GM18907 (cell line): ENCODE measurements around the gene TUG1.

Source experiments
- ATAC-seq: cut with Tn5 transposase; IDR thresholded peaks from one replicate; pipeline ENCODE4 v1.9.1; 2021; ENCODE audit warnings: mild to moderate bottlenecking, moderate library complexity; ENCODE audit not compliant: unreplicated experiment

The TUG1 gene

DNA sequence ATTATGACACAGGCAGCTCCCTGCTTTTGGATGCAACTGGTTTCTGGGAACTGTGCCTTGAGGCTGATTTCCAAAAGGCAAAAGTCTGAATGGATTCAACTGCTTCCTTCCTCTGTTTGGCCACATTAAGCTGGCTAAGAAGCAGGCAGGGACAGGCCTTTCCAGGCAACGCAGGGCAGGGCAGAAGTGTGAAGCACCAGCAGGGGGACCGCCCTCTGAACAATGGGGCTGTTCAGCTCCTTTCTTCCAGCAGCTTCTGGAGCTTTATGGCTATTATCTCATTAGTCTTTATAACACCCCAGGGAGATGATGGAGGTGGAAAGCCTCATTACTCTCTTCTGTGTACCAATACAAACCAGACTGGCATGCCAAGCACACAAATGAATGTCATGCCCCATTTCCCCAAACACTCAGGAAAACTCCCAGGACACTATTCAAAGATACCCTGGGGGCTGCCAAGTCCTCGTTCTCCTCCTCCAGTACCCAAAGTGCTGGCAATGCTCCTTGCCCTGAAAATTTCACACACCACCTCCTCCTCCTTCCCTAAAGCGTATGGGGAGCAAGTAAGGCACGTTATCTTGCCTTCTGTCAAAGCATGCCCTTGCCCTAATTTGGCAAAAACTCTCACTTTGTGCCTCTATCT is 21.8 kb upstream of the TUG1 start:
- no peak for ATAC-seq

DNA sequence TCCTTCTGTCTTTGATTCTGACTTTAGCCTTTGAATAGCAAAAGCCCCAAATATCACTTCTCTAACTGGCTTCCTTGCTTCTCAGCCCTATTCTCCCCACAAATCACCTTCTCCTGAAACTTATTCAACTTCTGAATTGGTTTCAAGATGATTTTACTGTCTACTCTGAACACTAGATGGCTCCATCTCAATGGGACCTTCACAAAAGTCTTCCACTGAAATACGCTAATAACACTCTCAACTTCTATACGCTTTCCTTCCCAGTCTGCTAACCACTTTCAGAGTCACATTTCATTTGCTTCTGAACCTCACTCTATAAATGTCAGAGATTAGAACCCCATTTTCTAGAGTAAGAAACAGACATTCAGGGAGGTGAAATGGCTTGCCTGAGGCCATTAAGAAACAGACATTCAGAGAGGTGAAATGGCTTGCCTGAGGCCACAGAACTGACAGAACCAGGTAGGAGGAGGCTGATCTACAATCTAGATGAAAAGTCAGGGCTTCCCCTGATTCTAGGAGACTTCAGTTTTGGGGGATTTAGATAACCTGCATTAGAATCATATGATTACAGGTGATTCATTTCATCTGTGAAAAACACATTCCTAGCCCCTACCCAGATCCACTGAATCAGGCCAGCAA is 21.1 kb upstream of the TUG1 start:
- ATAC-seq = no peak

DNA sequence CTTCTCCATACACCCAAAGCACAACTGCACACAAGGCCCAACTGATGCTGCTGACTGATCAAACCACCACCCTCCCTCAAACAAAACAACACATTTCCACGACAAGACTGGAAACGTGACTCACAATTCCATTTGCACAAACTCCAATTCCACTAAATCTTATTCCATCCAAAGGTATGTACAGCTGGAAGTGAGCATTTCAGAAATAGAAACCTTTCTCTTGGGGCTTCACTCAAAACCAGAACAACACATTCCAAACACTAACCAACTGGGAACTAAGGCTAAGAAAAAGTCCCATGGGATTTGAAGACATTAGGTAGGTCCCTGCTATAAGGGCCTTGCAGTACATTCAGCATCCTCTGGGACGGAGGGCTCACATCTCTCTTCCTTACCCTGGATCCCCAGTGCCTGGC is 20.1 kb upstream of the TUG1 start:
- ATAC-seq = no peak

DNA sequence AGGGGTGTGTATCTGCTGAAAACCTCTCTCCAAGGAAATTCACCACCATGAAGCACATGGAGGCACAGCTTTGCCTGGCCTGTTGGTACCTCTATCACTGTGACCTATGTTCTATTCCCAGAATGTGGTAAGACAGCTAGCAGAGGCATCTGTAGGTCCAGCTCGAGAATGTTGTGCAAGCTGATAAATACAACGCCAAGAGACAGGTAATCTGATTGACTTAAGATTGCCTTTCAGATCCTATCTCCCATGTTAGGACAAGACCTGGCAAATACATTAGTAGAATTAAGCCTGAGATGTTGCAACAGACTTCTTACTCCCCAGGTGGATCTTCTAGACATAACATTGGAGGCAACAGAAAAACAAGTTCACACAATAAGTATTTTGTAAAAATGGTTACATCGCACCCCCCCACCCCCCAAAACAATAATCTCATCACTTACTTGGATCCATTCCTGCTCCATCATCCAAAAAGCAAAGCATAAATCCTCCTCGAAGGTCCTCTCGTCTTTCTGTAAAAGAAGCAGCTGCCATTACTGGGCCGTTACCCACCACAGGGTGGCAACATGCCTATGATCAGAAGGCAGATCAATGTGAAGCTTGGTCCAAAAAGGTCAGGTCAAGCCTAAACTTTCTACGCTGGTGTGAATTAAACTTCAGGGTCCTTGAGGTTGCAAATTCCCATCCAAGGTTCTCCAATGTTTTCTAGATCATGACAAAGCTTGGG is 19.0 kb upstream of the TUG1 start:
- no peak for ATAC-seq

DNA sequence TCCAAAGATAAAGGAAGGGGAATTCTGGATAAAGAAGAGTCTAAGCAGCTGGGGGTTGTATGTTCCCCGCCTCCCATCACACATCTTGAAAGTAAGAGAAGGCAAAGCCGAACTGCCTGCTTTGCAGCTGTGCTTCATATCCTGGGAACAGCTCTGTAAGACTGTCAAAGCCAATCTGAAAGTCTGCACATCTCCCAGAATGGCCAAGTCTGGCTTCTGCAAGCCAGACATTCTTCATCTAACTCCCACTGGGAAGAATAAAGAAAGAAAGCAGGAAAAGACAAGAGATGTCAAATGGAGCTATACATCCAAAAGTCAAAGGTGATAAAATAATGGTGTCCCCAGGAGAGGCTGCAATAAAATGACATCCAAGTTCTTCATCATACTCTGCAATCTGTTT is 15.9 kb upstream of the TUG1 start:
- no peak for ATAC-seq

DNA sequence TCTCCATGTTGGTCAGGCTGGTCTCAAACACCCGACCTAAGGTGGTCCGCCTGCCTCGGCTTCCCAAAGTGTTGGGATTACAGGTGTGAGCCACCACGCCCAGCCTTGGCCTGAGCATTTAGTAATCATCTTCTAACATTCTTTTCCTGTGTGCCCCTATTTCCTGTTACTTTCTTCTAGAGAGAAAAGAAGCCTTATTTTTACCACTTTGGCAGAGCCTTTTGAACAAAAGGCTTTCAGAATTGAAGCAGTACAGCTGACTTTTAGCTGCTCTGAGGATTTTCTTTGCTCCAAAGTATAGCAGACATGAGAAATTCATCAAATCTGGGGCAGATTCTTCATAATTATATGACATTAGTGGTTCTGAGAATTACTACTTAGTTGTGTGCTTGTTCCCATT is 13.9 kb upstream of the TUG1 start:
- no peak for ATAC-seq

DNA sequence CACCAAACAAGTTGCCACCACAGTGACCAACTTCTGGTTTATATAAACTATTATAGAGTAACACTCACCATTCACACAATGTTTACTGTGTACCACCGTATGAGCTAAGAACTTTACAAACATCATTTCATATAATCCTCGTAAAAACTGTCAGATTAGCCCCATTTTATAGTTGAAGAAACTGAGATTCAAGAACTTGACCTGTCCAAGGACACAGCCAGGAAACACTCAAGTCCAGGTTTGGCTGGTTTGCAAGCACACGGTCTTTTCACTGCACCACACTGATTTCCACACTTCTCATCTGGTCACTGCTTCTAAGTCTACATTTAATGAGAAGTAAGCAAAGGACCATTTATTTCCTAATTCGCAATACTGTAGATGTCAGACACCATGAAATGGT is 4.2 kb upstream of the TUG1 start:
- ATAC-seq = no peak

DNA sequence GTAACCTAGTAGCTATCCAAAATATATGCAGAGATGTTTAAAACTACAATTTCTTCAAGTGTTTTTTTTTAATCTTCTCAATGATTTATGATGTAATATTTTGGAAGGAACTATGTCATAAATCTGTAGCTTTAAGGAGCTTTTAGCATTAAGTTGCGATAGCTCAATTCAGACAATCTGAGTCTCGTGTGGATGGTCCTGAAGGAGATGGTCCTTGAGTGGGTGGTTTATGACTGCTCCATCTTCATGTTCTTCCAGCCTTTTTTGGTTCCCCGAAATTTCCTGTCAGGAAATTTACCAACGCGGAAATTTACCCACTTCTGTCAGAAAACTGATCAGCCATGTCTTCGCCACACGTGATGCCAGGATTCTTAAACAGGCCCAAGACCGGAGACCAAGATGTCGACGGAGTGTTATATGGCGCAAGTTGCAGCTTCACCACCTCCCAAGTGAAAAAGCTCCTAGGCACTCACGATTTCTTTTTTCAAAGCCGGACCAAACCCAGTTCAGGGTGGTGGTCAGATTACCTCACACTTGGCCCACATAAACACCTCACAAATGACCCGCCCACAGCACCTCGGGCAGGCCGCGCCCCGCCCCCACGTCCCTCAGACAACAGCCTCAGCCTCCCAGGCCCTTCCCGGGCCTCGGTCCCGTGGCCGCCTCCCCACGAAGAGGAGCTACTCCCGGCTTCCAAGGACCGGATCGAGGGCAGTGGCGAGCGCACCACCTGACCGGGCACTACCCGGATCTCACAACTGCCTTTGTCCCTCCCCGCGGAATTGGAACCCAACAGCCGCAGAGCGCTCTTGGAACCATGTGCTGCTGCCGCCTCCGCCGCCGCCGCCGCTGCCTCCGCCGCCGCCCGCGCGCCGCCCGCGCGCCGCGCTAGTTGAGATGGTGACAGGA is 796 bp upstream of the TUG1 start, which contains the start of gene MORC2:
Gene MORC2, minus strand, starts transcription at position 760 of the 909 bp plus-strand sequence. CDS start 885 bp downstream, outside the sequence.
- peak; percentile 5 for ATAC-seq

DNA sequence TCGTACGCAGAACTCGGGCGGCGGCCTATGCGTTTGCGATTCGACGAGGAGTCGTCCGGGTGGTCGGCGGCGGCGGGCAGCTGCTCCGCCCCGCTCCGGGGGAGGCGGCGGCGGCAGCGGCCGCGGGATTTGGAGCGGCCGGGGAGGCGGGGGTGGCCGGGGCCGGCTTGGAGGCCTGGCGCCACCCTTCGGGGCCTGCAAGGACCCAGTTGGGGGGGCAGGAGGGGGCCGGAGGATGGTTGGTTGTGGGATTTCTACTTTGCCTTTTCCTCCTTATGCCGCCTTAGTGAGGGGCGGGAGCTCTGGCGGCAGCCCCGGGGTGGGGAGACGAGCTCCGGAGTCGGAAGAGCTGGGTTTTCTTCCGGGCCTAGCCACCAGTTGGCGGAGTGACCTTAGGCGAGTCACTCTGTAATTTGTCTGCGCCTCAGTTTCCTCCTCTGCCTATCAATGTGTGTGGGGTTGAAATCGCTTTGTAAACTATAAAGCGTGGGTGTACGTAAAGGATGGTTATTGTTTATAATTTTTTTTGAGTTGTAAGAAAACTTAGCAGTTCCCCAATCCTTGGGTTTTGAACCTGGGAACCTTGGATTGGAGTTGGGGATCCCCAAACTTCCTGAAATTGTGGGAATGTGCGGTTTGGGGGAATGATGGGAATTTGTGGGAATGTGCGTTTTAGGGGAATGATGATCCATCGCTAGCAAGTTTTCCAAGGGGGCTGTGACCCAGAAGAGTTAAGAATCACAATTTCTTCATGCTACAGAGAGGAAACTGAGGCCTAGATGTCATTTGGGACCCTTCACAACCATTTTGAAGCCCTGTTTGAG is 679 bp downstream of the TUG1 start:
- peak; percentile 36 for ATAC-seq

DNA sequence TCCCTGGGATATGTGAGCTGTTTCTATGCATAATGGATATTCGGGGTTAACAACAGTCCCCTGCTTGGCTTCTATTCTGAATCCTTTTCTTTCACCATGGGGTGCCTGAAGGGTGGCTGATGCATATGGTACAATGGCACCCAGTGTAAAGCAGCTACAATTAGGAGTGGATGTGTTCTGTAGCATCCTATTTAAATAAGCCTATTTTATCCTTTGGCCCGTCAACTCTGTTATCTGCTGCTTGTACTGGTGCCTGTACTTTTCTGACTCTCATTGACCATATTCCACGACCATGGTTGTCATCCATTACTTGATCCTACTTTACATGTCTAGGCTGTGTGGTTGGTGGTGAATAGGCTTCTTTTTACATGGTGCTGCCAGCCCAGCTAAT is 1.3 kb downstream of the TUG1 start:
- ATAC-seq = no peak

DNA sequence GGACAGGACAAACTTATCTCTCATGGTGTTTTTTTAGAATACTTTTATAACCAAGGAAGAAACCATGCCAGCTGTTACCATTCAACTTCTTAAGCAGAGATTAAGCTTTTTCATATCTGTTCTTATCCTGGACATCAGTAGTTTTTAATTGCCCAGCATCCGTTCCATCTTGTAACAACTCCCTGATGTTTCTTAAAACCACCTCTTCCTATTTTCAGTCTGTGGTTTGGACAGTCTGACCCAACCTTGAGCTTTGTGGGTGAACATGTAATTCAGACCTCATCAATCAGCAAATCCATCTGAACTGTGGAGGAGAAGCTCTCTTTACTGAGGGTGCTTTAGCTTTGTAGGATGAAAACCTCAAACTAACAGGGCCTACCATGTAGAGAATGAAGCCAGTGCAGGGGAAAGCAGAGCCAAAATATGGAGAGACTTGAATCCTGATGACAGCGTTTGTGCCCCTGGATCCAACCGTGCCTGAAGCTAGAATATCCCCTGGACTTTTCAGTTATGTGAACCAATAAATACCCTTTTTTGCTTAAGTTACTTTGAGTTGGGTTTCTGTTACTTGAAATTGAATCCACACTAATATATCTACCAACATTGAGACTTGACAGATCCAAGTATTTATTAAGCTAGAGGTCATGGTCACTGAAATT is 9.4 kb downstream of the TUG1 start:
- ATAC-seq = no peak

DNA sequence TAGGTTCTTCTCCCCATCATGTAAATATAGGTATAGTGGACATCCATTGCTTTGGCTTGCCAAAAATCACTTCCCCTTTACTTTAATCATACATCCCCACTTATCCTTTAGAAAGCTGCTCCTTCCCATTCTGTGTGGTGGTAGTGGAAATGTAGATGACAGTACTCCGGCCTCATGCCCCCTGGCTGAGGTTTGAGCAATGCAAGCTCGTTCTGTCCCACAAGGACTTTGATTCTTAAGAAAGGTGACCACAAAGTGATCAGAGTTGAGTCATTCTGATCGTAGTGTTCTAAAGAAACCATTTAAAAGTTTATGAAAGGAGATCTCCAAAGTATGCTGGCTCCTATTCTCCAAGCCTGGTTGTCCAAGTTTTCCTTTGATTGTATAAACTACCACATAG is 10.9 kb downstream of the TUG1 start:
- no peak for ATAC-seq

DNA sequence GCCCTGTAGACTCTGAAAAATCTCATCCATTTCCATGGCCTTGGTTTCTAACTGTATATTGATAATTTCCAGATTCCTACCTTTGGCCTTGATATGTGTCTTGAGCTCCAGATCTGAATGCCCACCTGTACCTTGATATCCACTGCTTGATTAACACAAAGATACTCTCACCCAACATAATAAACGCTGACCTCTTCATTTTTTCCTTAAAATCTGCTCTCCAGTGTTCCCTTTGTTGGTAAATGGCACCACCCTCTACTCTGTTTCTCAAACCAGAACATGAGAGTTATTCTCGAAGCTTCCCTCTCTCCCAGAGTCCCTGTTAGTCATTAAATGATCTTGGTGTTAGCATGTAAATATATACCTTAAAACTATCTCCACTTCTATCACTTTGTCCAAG is 13.4 kb downstream of the TUG1 start:
- ATAC-seq = no peak

DNA sequence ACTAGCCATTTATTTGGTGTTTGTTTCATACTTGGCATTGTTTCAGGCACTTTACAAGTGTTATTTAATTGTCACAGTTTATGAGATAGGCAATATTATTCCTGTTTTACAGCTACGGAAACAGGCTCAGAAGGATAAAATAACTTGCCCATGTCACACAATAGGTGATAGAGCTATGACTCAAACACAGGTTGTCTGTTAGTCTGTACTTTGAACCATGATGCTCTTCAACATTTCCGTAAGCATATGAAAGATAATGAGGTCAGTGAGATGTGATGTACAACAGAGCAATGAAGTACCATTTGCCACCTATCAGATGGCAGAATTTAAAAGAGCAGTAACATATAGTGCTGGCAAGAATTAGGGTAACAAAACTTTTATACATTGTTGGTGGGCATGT is 15.3 kb downstream of the TUG1 start:
- no peak for ATAC-seq

DNA sequence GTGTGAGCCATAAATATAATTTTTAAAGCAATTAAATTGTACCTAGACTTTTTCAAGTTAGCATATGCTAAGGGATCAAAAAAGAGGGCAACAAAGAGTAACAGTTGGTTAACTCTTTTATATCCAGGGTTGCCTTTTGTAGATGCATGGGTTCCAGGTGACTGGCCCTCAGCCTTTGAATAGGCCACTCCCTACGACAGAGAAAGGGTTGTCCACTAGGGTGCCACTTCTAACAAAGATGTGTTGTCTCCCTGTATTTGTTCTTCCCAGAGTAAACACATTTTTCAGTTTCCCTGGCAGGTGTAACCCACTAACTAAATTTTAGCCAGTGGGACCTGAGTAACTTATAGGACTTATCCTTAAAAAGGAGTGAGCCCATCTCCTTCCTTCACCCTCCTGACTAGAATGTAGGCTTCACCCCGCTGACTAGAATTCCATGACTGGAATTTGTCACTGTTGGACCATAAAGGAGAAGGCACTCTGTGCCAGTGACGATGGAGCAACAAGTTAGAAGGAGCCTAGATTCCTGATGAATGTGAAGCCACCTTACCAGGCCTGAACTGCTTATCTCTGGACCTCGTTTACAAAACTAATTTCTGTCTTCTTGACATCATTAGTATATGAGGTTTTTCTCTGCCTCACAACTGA is 16.6 kb downstream of the TUG1 start:
- no peak for ATAC-seq

DNA sequence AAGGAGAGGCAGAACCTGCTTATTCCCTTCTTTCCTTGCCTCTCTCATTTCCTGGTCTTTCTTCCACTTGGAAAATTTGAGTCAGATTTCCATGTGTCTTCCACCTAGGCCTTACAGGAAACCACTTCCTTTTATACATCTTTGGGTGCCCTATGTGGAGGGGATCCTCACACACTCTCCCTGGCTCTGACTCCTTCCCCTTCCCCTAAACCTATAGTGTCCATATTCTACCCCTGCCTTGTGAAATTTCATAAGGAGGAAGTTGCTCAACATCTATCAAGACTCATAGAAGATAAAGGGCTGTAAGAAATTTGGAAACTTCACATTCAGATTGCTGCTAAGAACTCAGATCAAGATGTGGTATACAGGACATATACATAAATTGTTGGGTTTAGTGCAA is 20.4 kb downstream of the TUG1 start:
- ATAC-seq = no peak

DNA sequence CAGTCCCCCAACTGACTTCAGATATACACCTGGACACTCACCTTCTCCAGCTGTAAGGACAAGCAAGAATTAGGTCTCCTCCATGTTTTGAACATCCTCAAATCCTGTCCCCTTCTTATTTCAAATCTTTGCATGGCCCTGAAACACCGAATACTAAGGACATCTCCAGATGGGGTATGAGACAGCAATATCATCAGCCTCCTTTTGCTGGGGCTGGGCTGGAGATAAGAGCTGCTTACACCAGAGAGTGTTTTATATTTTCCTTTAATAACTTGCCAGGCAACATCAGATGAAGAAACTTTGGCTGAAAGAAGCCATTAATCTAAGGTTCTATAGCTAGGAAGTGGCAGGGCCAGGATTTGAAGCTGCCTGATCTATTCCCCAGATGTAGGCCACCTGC is 21.6 kb downstream of the TUG1 start:
- no peak for ATAC-seq

DNA sequence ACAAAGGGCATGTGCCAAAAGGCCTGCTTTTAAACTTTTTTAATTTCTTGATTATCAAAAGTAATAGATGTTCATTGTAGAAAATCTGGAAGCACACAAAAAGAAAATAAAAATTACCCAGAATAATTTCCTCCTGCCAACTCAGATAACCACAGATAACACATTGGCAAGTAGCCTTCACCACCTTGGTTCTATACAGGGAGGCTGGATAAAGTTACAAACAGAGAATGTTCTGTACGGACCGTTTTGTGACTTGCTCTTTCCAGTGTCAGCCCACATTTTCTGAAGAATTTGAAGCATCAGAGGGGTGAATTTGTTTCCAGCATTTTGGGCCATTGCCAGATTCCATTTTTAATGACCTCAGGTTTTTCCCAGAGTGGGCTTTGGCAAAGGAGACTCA is 23.5 kb downstream of the TUG1 start:
- ATAC-seq = no peak

DNA sequence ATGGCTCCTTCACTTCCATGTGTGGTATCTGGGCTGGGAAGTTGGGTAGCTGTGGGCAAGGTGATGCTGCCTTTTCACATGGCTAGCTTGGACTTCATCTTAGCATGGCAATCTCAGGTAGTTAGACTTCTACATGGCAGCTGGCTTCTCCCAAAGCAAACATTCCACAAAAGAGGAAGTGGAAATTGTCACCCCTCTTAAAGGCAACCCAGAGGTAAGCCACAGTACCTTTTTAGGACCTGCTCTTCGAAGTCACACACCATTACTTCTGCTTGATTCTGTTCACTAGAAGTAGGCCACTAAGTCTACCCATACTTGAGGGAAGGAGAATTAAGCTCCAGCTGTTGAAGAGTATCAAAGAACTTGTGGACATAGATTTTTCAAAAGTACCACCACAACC is 25.9 kb downstream of the TUG1 start:
- no peak for ATAC-seq
